Heart left ventricle (tissue), 13 donors: ENCODE results near the gene PTPRU.

ENCODE experiments used
- POLR2A ChIP-seq, 2 donors: fragments of 450-650 bp; IDR thresholded peaks; one replicate each; pipeline ENCODE4 v1.6.1; 2017; ENCODE audit warnings: antibody characterized with exemption in 2 of 2, mild to moderate bottlenecking in 2 of 2, moderate library complexity in 2 of 2
- TF ChIP-seq, protein P1 (sequence below), 12 donors: fragments of 200-600 bp; sonication (generic) in 4 of 12; IDR thresholded peaks; one replicate each; pipeline versions ENCODE4 v1.5.0 to v1.8.0; 2018 to 2022; ENCODE audit warnings: antibody characterized with exemption in 12 of 12, mild to moderate bottlenecking in 5 of 12
- donor health status: ischemic (EF 13 %, LVEDD 7.1; RV severe dilation, severe dysfunction).
- donor health status: DM: no; HTN: yes; CAD: no.
- donor health status: DM: no; HTN: no; CAD: no.
- donor health status: ischemic (EF 25% LVEDD 6.9; RV normal size, moderate dysfunction).
- donor health status: ischemic (EF 25% LVEDD 5.7; RV mildly dilated, moderate dysfunction).
- donor health status: ischemic (EF 35%, LVEDD 5.7; RV mildly dilated, moderate dysfunction).
- donor health status: nonischemic (EF 11% LVEDD 7.7; RV severe dilation, severe dysfunction).
- donor health status: DM: yes; HTN: yes; CAD: no.
- donor health status: PGD.
- donor health status: ischemic (EF 29% LVEDD 5.4; RV normal size, mild dysfunction).
- donor health status: nonischemic (EF 23%, LVEDD 6.1; RV moderate dilation, normal function).

DNA sequence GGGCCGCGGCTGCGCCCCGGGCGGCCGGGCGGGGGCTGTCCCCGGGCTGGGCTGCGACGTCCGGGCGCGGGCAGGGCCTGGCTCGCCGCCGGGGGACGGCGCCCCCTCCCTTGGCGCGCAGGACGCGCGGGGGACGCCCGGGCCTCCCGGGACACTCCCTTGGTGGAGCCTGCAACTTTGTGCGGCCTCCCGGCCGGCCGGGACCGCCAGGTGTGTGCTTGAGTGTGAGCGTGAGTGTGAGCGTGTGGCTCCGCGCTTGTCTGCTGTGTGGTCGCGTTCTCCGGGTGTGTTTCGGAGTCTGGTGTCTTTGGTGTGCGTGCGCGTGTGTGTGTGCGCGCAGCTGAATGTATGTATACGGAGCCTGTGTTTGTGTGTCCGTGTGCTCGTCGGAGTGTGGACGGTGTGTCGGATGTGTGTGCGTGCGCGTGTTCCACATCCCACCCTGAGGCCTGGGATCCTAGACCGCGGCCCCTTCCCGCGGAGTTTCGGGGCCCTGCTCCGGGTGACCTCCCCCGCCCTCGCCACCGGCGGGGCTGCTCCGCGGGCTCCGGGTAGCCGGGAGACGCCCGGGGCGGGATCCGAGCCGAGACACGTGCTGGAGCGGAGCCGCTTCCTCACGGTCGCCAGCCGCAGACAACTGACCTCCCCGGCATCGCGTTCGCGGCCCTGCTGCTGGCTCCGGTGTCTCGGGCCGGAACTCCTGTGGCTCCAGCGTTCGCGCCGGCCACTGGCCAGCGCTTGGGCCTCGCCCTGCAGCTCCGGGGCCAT, 1.7 kb downstream of the PTPRU start:
- TF ChIP-seq, protein P1, sequence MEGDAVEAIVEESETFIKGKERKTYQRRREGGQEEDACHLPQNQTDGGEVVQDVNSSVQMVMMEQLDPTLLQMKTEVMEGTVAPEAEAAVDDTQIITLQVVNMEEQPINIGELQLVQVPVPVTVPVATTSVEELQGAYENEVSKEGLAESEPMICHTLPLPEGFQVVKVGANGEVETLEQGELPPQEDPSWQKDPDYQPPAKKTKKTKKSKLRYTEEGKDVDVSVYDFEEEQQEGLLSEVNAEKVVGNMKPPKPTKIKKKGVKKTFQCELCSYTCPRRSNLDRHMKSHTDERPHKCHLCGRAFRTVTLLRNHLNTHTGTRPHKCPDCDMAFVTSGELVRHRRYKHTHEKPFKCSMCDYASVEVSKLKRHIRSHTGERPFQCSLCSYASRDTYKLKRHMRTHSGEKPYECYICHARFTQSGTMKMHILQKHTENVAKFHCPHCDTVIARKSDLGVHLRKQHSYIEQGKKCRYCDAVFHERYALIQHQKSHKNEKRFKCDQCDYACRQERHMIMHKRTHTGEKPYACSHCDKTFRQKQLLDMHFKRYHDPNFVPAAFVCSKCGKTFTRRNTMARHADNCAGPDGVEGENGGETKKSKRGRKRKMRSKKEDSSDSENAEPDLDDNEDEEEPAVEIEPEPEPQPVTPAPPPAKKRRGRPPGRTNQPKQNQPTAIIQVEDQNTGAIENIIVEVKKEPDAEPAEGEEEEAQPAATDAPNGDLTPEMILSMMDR (IDR thresholded peaks at IDR 0.05) = no peak
- TF ChIP-seq POLR2A (IDR thresholded peaks at IDR 0.05) = no peak
